ENCODE data around the gene TCEANC2.

Gene TCEANC2

GRCh38 chr1:54137534-54138061 lies 84.2 kb downstream of the TCEANC2 start:
- DNase-seq: no peak

GRCh38 chr1:54138994-54139393 lies 85.6 kb downstream of the TCEANC2 start:
- no peak for DNase-seq

- no peak for DNase-seq
Observed at GRCh38 chr1:54139711-54140110, 86.3 kb downstream of the TCEANC2 start.

- DNase-seq: no peak
Observed at GRCh38 chr1:54142146-54142900, 88.9 kb downstream of the TCEANC2 start.

GRCh38 chr1:54144366-54144765 lies 91.0 kb downstream of the TCEANC2 start:
- no peak for DNase-seq

GRCh38 chr1:54149734-54150133 lies 96.3 kb downstream of the TCEANC2 start:
- no peak for DNase-seq

- DNase-seq: no peak
Observed at GRCh38 chr1:54151013-54151412, 97.6 kb downstream of the TCEANC2 start.

- no peak for DNase-seq
Observed at GRCh38 chr1:54152696-54153095, 99.3 kb downstream of the TCEANC2 start, which contains the start of gene CDCP2. Gene CDCP2, minus strand, starts transcription at chr1:54153000. Its CDS starts 78 bp downstream, at chr1:54152922.

- DNase-seq: no peak
Observed at GRCh38 chr1:54153535-54154439, 100.4 kb downstream of the TCEANC2 start.

All from CD4-positive, alpha-beta T cell treated with Interleukin-12 subunit alpha and Interleukin-12 subunit beta, for 1 hour (primary cell).